ENCODE data around the gene SELE.

Gene SELE

DNA sequence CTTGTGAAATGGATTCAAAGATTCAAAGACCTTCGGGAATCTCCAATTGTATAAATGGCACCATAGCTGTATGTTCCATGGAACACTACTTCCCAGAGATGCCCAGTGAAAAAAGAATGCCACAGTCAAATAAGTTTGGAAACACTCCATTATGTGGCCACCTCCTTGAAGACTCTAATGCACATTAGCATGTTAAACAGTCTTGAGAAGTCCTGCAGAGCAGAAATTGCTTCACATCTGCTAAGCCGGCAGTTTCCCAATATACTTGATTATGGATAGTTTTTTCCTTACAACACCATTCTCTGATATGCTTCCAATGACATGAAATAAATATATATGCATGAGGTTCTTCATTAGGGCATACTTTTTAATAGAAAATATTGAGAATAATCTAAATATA is 12.7 kb upstream of the SELE start:
- H3K4me3 ChIP-seq (ENCODE audit: control insufficient read depth, low read depth, low read length), result no peak overlapping the region
- DNase-seq (ENCODE audit: low read depth), result no peak
- TF ChIP-seq, protein P1, sequence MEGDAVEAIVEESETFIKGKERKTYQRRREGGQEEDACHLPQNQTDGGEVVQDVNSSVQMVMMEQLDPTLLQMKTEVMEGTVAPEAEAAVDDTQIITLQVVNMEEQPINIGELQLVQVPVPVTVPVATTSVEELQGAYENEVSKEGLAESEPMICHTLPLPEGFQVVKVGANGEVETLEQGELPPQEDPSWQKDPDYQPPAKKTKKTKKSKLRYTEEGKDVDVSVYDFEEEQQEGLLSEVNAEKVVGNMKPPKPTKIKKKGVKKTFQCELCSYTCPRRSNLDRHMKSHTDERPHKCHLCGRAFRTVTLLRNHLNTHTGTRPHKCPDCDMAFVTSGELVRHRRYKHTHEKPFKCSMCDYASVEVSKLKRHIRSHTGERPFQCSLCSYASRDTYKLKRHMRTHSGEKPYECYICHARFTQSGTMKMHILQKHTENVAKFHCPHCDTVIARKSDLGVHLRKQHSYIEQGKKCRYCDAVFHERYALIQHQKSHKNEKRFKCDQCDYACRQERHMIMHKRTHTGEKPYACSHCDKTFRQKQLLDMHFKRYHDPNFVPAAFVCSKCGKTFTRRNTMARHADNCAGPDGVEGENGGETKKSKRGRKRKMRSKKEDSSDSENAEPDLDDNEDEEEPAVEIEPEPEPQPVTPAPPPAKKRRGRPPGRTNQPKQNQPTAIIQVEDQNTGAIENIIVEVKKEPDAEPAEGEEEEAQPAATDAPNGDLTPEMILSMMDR (IDR thresholded peaks at IDR 0.05; ENCODE audit: control insufficient read depth, insufficient read depth, low read depth, low read length, missing control alignments), result no peak

DNA sequence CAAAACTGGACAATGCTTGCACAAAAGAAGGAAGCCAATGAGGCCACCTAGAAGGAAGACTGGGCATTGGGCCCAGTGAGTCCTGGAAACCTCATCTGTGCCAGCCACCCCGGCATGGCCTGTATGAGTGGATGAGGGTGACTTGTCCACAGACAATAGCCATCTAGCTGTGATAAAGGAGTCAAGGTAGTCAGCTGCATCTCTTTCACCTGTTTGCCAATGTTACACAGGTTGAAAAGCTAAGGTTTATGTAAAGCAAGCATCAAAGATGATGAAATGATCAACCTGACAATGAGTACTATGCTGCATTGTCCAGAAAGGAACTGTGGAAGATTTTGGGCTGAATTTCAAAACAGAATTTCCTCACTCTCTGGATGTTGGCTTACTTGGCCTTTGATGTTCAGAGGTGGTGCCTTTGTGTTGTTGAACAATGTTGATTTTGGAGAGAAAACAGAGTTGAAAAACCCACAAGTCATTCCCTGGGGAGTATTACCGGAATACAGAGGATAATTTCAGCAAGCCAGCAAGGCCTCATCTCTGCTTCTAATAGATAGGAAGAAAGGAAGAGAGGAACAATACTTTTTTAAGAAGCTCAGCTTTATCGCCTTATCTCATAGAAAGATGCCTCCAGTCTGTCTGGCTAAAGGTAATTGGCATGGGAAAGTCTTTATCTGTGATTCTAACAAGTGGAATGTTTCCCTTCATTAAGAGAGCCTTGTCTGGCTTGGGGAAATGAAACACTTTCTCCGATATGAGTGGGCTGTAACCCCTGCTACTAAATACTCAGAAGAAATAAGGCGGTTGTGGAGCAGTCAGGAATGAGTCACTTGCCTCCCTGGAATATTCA is 11.4 kb upstream of the SELE start:
- no peak for DNase-seq (ENCODE audit: low read depth)
- no peak overlapping the region for H3K4me3 ChIP-seq (ENCODE audit: control insufficient read depth, low read depth, low read length)
- TF ChIP-seq, protein P1 (IDR thresholded peaks at IDR 0.05; ENCODE audit: control insufficient read depth, insufficient read depth, low read depth, low read length, missing control alignments), result no peak

DNA sequence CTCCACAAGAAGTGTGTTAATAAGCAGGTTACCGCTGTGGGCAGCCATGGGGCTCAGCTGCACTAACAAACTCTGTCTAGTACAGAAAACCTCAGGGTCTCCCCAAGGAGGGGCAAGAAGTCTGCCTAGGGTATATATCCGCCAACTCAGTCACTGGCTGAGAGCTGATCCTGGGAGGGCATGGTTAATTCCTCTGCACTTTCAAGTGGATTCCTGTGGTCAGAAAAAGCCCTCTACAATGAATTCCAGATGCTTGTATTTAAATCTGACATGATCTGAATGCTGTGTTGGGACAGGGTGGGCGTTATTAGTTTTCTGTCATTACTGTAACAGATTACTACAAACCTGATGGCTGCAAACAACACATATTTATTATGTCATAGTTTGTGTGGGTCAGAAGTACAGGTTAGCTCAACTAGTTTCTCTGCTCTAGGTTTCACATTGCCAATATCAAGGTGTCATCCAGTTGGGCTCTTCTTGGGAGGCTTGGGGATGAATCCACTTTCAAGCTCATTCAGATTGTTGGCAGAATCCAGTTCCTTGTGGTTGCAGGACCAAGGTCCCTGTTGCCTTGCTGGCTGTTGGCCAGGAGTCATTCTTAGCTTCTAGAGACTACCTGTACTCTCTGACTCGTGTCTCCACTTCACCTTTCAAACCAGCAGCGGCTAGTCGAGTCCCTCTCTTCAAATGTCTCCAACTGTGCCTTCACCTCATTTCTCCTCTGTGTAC is 8.0 kb upstream of the SELE start:
- DNase-seq (ENCODE audit: low read depth), result peak; percentile 17
- no peak overlapping the region for H3K4me3 ChIP-seq (ENCODE audit: control insufficient read depth, low read depth, low read length)
- TF ChIP-seq, protein P1 (IDR thresholded peaks at IDR 0.05; ENCODE audit: control insufficient read depth, insufficient read depth, low read depth, low read length, missing control alignments), result no peak

DNA sequence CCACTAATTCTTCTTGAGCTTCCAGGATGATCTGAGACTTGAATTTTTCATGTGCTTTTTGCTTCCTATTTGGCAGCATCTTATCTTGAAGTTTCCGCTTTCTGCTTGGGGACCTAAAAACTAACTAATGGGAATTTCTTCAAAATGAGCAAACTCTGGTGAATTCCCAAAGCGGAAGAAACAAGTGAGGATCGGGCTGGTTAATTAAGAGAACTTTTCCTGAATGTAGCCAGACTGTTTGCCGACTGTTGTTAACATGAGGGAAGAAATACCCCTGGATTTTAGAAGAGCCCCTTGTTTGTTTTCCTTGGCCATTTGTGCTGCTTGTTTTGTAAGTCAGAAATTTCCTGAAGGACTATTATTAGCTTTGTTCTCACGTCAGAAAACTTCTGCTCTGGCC is 6.1 kb upstream of the SELE start:
- DNase-seq (ENCODE audit: low read depth), result no peak
- TF ChIP-seq, protein P1 (IDR thresholded peaks at IDR 0.05; ENCODE audit: control insufficient read depth, insufficient read depth, low read depth, low read length, missing control alignments), result no peak
- H3K4me3 ChIP-seq (ENCODE audit: control insufficient read depth, low read depth, low read length), result no peak overlapping the region

DNA sequence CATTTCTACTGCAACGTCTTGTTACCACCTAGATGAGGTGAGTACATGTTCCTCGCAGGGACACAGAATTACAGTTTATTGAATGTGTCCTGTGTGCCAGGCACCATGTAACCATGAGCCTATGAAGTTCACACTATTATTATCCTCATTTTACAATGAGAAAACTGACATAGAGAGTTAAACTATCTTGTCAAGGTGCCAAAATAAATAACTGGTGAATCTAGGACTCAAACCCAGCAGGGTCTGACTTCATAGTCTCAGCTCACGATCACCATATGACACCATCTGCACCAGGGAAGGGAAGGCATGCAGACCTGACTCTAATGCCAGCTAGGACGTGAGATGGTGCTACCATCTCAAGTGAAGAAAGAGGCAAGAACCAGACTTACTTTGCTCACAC is 2.4 kb downstream of the SELE start:
- no peak overlapping the region for H3K4me3 ChIP-seq (ENCODE audit: control insufficient read depth, low read depth, low read length)
- DNase-seq (ENCODE audit: low read depth), result no peak
- TF ChIP-seq, protein P1 (IDR thresholded peaks at IDR 0.05; ENCODE audit: control insufficient read depth, insufficient read depth, low read depth, low read length, missing control alignments), result no peak

DNA sequence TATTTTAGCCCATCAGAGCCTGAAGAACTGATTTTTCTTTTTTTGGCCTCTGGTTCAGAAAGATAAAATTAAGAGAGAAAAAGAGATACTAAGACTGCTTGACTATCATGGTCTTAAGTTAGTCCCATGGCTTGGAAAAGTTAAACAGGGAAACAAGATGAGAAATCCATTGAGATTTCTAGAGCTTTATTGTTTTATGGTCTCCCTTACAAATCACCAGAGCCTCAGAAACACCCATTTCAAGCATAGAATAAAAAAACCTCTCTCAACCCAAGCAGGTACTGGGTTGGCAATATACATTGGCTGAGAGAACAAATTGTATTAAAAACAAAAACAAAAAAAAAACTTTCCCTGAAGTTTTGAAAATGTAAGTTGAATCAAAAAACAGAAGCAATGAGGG is 3.9 kb downstream of the SELE start:
- no peak for DNase-seq (ENCODE audit: low read depth)
- H3K4me3 ChIP-seq (ENCODE audit: control insufficient read depth, low read depth, low read length), result no peak overlapping the region
- TF ChIP-seq, protein P1 (IDR thresholded peaks at IDR 0.05; ENCODE audit: control insufficient read depth, insufficient read depth, low read depth, low read length, missing control alignments), result no peak
